Measurements from ENCODE around the gene ACVR2A.

The ACVR2A gene

GRCh38 chr2:147844697-147845410, at the start of gene ACVR2A:
TSS of gene ACVR2A (plus strand) at chr2:147845029. CDS start at chr2:147845153, 124 bp downstream.
- H3K27ac ChIP-seq, result peak within 1 kb of the TSS; percentile 88 to 100 (median 97)
- H3K4me3 ChIP-seq, result peak within 1 kb of the TSS; percentile 66 to 75 (median 70)

- Histone ChIP-seq H3K27ac (no peak overlapping the region), H3K4me3 (no peak overlapping the region)
Measured at GRCh38 chr2:147800316-147800715, 44.5 kb upstream of the ACVR2A start.

GRCh38 chr2:147806846-147807245, 38.0 kb upstream of the ACVR2A start:
- no peak overlapping the region for H3K4me3 ChIP-seq
- H3K27ac ChIP-seq, result peak overlapping the region in 2 of 21 experiments; percentile 3 to 6

- H3K4me3 ChIP-seq, result no peak overlapping the region
- no peak overlapping the region for H3K27ac ChIP-seq
Measured at GRCh38 chr2:147808520-147808919, 36.3 kb upstream of the ACVR2A start.

- H3K27ac ChIP-seq, result no peak overlapping the region
- H3K4me3 ChIP-seq, result no peak overlapping the region
Measured at GRCh38 chr2:147810883-147811765, 33.7 kb upstream of the ACVR2A start.

- Histone ChIP-seq H3K4me3 (no peak overlapping the region), H3K27ac (no peak overlapping the region)
Measured at GRCh38 chr2:147818741-147819140, 26.1 kb upstream of the ACVR2A start.

- no peak overlapping the region for H3K4me3 ChIP-seq
Measured at GRCh38 chr2:147824620-147825019, 20.2 kb upstream of the ACVR2A start.

GRCh38 chr2:147826278-147827087, 18.3 kb upstream of the ACVR2A start:
- no peak overlapping the region for H3K4me3 ChIP-seq
- H3K27ac ChIP-seq, result no peak overlapping the region

More at GRCh38 chr2:147824620-147825019, 20.2 kb upstream of the ACVR2A start:
- no peak overlapping the region for H3K27ac ChIP-seq

- no peak overlapping the region for H3K27ac ChIP-seq
- no peak overlapping the region for H3K4me3 ChIP-seq
Measured at GRCh38 chr2:147827088-147827375, 17.8 kb upstream of the ACVR2A start.

- Histone ChIP-seq H3K4me3 (no peak overlapping the region), H3K27ac (no peak overlapping the region)
Measured at GRCh38 chr2:147829106-147829505, 15.7 kb upstream of the ACVR2A start.

- Histone ChIP-seq H3K27ac (no peak overlapping the region), H3K4me3 (no peak overlapping the region)
Measured at GRCh38 chr2:147836099-147836498, 8.7 kb upstream of the ACVR2A start.

GRCh38 chr2:147843391-147843863, 1.4 kb upstream of the ACVR2A start:
- Histone ChIP-seq H3K27ac (peak overlapping the region; percentile 88 to 100 (median 97)), H3K4me3 (peak overlapping the region; percentile 57 to 75 (median 70))

- Histone ChIP-seq H3K4me3 (peak overlapping the region; percentile 66 to 75 (median 70)), H3K27ac (peak overlapping the region; percentile 88 to 100 (median 97))
Measured at GRCh38 chr2:147843864-147844696, 749 bp upstream of the ACVR2A start.

GRCh38 chr2:147845411-147845971, 662 bp downstream of the ACVR2A start:
- H3K4me3 ChIP-seq, result peak overlapping the region; percentile 66 to 74 (median 70)
- H3K27ac ChIP-seq, result peak overlapping the region in 20 of 21 experiments; percentile 78 to 100 (median 94)

- Histone ChIP-seq H3K4me3 (peak overlapping the region; percentile 66 to 74 (median 70)), H3K27ac (peak overlapping the region in 15 of 21 experiments; percentile 10 to 99 (median 96))
Measured at GRCh38 chr2:147846412-147847081, 1.7 kb downstream of the ACVR2A start.

GRCh38 chr2:147847746-147848391, 3.0 kb downstream of the ACVR2A start:
- Histone ChIP-seq H3K4me3 (peak overlapping the region in 2 of 7 experiments; percentile 66 to 73), H3K27ac (peak overlapping the region in 1 of 21 experiments; percentile 24)

GRCh38 chr2:147850838-147851237, 6.0 kb downstream of the ACVR2A start:
- H3K27ac ChIP-seq, result no peak overlapping the region

More at GRCh38 chr2:147850838-147851237, 6.0 kb downstream of the ACVR2A start:
- no peak overlapping the region for H3K4me3 ChIP-seq
